ENCODE data around the gene NOM1. TPM values are rescaled to one million over a fixed set of nuclear protein-coding genes. Genes with fewer than 3 reads are reported as not detected.

The NOM1 gene
- total RNA-seq, 1 experiment from 2014 or later, result 31.7 TPM

DNA sequence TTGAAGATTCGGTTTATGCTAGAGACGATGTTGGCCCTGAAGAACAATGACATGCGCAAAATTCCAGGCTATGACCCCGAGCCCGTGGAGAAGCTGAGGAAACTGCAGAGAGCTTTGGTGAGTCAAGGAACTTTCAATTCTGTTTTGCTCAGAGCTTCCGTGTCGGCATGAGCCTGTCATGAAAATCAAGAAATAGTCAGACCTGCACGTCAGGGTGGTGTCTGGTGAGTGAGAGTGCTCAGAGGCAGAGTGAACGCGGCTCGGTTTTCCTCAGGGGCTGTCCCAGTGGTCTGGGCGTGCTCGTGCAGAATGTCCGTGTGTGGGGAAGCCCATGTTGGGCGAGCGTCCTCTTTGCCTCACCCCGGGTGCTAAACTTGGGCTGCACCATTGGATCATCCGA, 12.6 kb downstream of the NOM1 start:
- H3K9ac ChIP-seq (ENCODE audit: extremely low read depth, insufficient read length, low read length), result no peak overlapping the region
- no peak overlapping the region for H3K56ac ChIP-seq (ENCODE audit: insufficient read length, low read depth, low read length)
- H3K9me3 Mint-ChIP-seq, result no peaks in the 10 kb centered on the region
- H2BK120ac ChIP-seq (ENCODE audit: low read depth, low read length, poor library complexity, severe bottlenecking), result no peak overlapping the region
- no peak for DNase-seq
- no peak overlapping the region for H3K4me3 Mint-ChIP-seq
- H3K27ac Mint-ChIP-seq, result no peak overlapping the region
- H3K18ac ChIP-seq (ENCODE audit: insufficient read length, low read depth, low read length), result no peak overlapping the region
- H2BK5ac ChIP-seq (ENCODE audit: insufficient read length, low read length), result no peak overlapping the region
- no peaks in the 10 kb centered on the region for H3K9me3 ChIP-seq (ENCODE audit: control insufficient read depth, low read depth, low read length)
- no peaks in the 10 kb centered on the region for H3K4me1 Mint-ChIP-seq
- H3K23ac ChIP-seq (ENCODE audit: insufficient read length, low read depth, low read length), result no peak overlapping the region
- H3K23me2 ChIP-seq (ENCODE audit: insufficient read length, low read depth, low read length, poor library complexity, severe bottlenecking), result no peaks in the 10 kb centered on the region
- H2BK15ac ChIP-seq (ENCODE audit: low read depth, low read length), result no peak overlapping the region
- H2AK5ac ChIP-seq (ENCODE audit: insufficient read length, low read length), result no peak overlapping the region
- TF ChIP-seq, protein P1, sequence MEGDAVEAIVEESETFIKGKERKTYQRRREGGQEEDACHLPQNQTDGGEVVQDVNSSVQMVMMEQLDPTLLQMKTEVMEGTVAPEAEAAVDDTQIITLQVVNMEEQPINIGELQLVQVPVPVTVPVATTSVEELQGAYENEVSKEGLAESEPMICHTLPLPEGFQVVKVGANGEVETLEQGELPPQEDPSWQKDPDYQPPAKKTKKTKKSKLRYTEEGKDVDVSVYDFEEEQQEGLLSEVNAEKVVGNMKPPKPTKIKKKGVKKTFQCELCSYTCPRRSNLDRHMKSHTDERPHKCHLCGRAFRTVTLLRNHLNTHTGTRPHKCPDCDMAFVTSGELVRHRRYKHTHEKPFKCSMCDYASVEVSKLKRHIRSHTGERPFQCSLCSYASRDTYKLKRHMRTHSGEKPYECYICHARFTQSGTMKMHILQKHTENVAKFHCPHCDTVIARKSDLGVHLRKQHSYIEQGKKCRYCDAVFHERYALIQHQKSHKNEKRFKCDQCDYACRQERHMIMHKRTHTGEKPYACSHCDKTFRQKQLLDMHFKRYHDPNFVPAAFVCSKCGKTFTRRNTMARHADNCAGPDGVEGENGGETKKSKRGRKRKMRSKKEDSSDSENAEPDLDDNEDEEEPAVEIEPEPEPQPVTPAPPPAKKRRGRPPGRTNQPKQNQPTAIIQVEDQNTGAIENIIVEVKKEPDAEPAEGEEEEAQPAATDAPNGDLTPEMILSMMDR (conservative IDR thresholded peaks at IDR 0.05), result no peak
- H3K14ac ChIP-seq (ENCODE audit: insufficient read depth, low read length), result no peak overlapping the region
- no peak overlapping the region for H4K8ac ChIP-seq (replicated peaks; ENCODE audit: insufficient read length, low read depth, low read length)
- H3K36me3 Mint-ChIP-seq (ENCODE audit: insufficient read depth in 1 of 3, low read depth in 3 of 3), result peaks cover 68 to 91% (median 87%) of the 10 kb centered on the region in 3 experiments
- H4K91ac ChIP-seq (ENCODE audit: insufficient read length, low read depth, low read length), result no peak overlapping the region
- no CpG with 5 or more reads among the region's 18 CpGs for WGBS (ENCODE audit: extremely low coverage, insufficient read length, low lambda C conversion rate)
- no peak overlapping the region for H2AFZ ChIP-seq (ENCODE audit: low read length)
- H2BK12ac ChIP-seq (ENCODE audit: insufficient read length, low read depth, low read length), result no peak overlapping the region
- H3K79me2 ChIP-seq (ENCODE audit: insufficient read depth, low read length), result no peaks in the 10 kb centered on the region
- H3K27me3 Mint-ChIP-seq (ENCODE audit: low read depth), result no peaks in the 10 kb centered on the region
- H3K4ac ChIP-seq (ENCODE audit: low read depth, low read length), result no peak overlapping the region
- H3K4me2 ChIP-seq (ENCODE audit: insufficient read depth, insufficient read length, low read length), result no peak overlapping the region
- no peaks in the 10 kb centered on the region for H3K4me1 ChIP-seq (ENCODE audit: insufficient read depth, low read length)
- no peaks in the 10 kb centered on the region for H4K20me1 ChIP-seq (ENCODE audit: control insufficient read depth, insufficient read depth, insufficient read length)
- H3K27ac ChIP-seq (ENCODE audit: insufficient read length, low read depth, low read length), result no peak overlapping the region
- no peaks in the 10 kb centered on the region for H3K27me3 ChIP-seq (ENCODE audit: insufficient read depth, low read length)
- no peak overlapping the region for H4K5ac ChIP-seq (ENCODE audit: insufficient read length, low read depth, low read length)
- no peak overlapping the region for H3T11ph ChIP-seq (ENCODE audit: low read length)
- H2BK20ac ChIP-seq (ENCODE audit: low read depth, low read length, poor library complexity, severe bottlenecking), result no peak overlapping the region
- H3K79me1 ChIP-seq (ENCODE audit: insufficient read depth, low read depth, low read length, poor library complexity, severe bottlenecking), result no peaks in the 10 kb centered on the region

Data from H9 (cell line).